ENCODE measurements around the gene PARS2.

PARS2 gene

DNA sequence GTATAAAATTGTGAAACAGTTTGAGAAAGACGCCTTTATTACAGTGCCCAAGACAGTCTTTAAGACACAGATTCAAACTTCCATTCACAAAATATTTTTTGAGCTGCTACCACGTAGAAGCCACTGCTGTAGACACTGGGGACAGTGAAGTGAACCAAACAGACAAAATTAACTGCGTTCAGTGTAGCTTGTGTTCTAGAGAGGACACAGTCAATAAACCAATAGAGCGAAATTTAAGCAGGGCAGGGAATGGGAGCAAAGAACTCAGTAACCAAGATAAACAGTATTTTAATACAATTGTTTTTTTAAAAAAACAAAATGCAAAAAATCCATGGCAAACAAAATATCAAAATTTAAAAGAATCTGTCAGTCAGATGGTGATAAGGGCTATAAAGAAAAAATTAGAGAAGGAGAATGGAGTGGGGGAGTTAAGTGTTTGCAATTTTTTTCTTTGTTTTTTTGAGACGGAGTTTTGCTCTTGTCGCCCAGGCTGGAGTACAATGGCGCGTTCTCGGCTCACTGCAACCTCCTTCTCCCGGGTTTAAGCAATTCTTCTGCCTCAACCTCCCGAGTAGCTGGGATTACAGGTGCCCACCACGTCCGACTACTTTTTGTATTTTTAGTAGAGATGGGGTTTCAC is 719 bp upstream of the PARS2 start:
- DNase-seq = no peak
- no peak overlapping the region for H4K91ac ChIP-seq (ENCODE audit: low read length)
- H3K9ac ChIP-seq (ENCODE audit: low read length) = peak overlapping the region; percentile 86
- H3K18ac ChIP-seq (ENCODE audit: low read depth in 1 of 2, low read length in 2 of 2) = no peak overlapping the region
- no peaks in the 10 kb centered on the region for H3K27me3 ChIP-seq (ENCODE audit: control insufficient read depth in 1 of 2, insufficient read depth in 1 of 2, low read length in 2 of 2)
- no peak overlapping the region for H2AFZ ChIP-seq (ENCODE audit: low read depth, low read length)
- H3K4me3 ChIP-seq (ENCODE audit: insufficient read depth in 1 of 2, low read depth in 1 of 2, low read length in 2 of 2) = peak overlapping the region in 1 of 2 experiments; percentile 71
- no peak overlapping the region for H3K14ac ChIP-seq (ENCODE audit: low read length in 2 of 2)
- no peak overlapping the region for H2BK120ac ChIP-seq (ENCODE audit: low read depth, low read length)
- no peak overlapping the region for H4K8ac ChIP-seq (ENCODE audit: low read length)
- H3K79me1 ChIP-seq (replicated peaks; ENCODE audit: low read length, poor library complexity, severe bottlenecking) = peaks cover 20% of the 10 kb centered on the region
- H3K23ac ChIP-seq (ENCODE audit: low read length in 2 of 2) = no peak overlapping the region
- 77% methylated on average over 12 of the region's 13 CpGs for WGBS
- H2AK5ac ChIP-seq (ENCODE audit: low read length, severe bottlenecking) = no peak overlapping the region
- H3K27ac ChIP-seq (ENCODE audit: low read length, poor library complexity, severe bottlenecking) = no peak overlapping the region
- no peak overlapping the region for H2BK12ac ChIP-seq (ENCODE audit: low read length in 2 of 2)
- H3K36me3 ChIP-seq (ENCODE audit: control insufficient read depth in 1 of 2, insufficient read depth in 2 of 2, low read depth in 1 of 2, low read length in 2 of 2) = no peaks in the 10 kb centered on the region
- H2BK5ac ChIP-seq (ENCODE audit: low read depth, low read length, poor library complexity, severe bottlenecking) = no peak overlapping the region
- no peaks in the 10 kb centered on the region for H3K9me3 ChIP-seq (ENCODE audit: control insufficient read depth, low read length)
- no peak overlapping the region for H3K4ac ChIP-seq (ENCODE audit: low read depth in 1 of 2, low read length in 2 of 2)
- H2BK15ac ChIP-seq (ENCODE audit: low read depth, poor library complexity, severe bottlenecking) = no peak overlapping the region
- H3K4me2 ChIP-seq (ENCODE audit: low read length, poor library complexity, severe bottlenecking) = peak overlapping the region; percentile 55
- peaks cover 17% of the 10 kb centered on the region for H3K4me1 ChIP-seq (ENCODE audit: control insufficient read depth, insufficient read depth, low read depth, low read length)

GRCh38 chr1:54763816-54764132 is 549 bp downstream of the PARS2 start:
- WGBS = 5% methylated on average over 9 of the region's 11 CpGs
- Histone ChIP-seq H3K23ac (ENCODE audit: low read length in 2 of 2) (no peak overlapping the region), H2BK15ac (ENCODE audit: low read depth, poor library complexity, severe bottlenecking) (no peak overlapping the region)

GRCh38 chr1:54758678-54759348 is 5.5 kb downstream of the PARS2 start:
- Histone ChIP-seq H3K4me1 (ENCODE audit: control insufficient read depth, insufficient read depth, low read depth, low read length) (no peaks in the 10 kb centered on the region), H2BK5ac (ENCODE audit: low read depth, low read length, poor library complexity, severe bottlenecking) (no peak overlapping the region), H3K27me3 (ENCODE audit: control insufficient read depth in 1 of 2, insufficient read depth in 1 of 2, low read length in 2 of 2) (no peaks in the 10 kb centered on the region), H3K18ac (ENCODE audit: low read depth in 1 of 2, low read length in 2 of 2) (no peak overlapping the region), H3K4me3 (ENCODE audit: insufficient read depth in 1 of 2, low read depth in 1 of 2, low read length in 2 of 2) (no peak overlapping the region), H2AK5ac (ENCODE audit: low read length, severe bottlenecking) (no peak overlapping the region), H4K8ac (ENCODE audit: low read length) (no peak overlapping the region), H2BK120ac (ENCODE audit: low read depth, low read length) (no peak overlapping the region), H2BK12ac (ENCODE audit: low read length in 2 of 2) (no peak overlapping the region), H2AFZ (ENCODE audit: low read depth, low read length) (no peak overlapping the region), H3K9me3 (ENCODE audit: control insufficient read depth, low read length) (no peaks in the 10 kb centered on the region), H3K36me3 (ENCODE audit: control insufficient read depth in 1 of 2, insufficient read depth in 2 of 2, low read depth in 1 of 2, low read length in 2 of 2) (peaks cover 22 to 28% of the 10 kb centered on the region in 2 experiments), H3K4ac (ENCODE audit: low read depth in 1 of 2, low read length in 2 of 2) (no peak overlapping the region), H4K91ac (ENCODE audit: low read length) (no peak overlapping the region), H3K27ac (ENCODE audit: low read length, poor library complexity, severe bottlenecking) (no peak overlapping the region), H3K23ac (ENCODE audit: low read length in 2 of 2) (no peak overlapping the region), H2BK15ac (ENCODE audit: low read depth, poor library complexity, severe bottlenecking) (no peak overlapping the region), H3K4me2 (ENCODE audit: low read length, poor library complexity, severe bottlenecking) (no peak overlapping the region), H3K14ac (ENCODE audit: low read length in 2 of 2) (no peak overlapping the region), H3K79me1 (replicated peaks; ENCODE audit: low read length, poor library complexity, severe bottlenecking) (peaks cover 23% of the 10 kb centered on the region), H3K9ac (ENCODE audit: low read length) (no peak overlapping the region)
- WGBS = 98% methylated on average over 20 of the region's 20 CpGs
- no peak for DNase-seq

More at GRCh38 chr1:54763816-54764132, 549 bp downstream of the PARS2 start:
- Histone ChIP-seq H3K4me2 (ENCODE audit: low read length, poor library complexity, severe bottlenecking) (peak overlapping the region; percentile 81), H3K79me1 (replicated peaks; ENCODE audit: low read length, poor library complexity, severe bottlenecking) (peaks cover 23% of the 10 kb centered on the region), H2BK12ac (ENCODE audit: low read length in 2 of 2) (no peak overlapping the region), H3K18ac (ENCODE audit: low read depth in 1 of 2, low read length in 2 of 2) (peak overlapping the region; percentile 29 to 65), H3K9ac (ENCODE audit: low read length) (peak overlapping the region; percentile 97), H3K27me3 (ENCODE audit: control insufficient read depth in 1 of 2, insufficient read depth in 1 of 2, low read length in 2 of 2) (no peaks in the 10 kb centered on the region), H3K27ac (ENCODE audit: low read length, poor library complexity, severe bottlenecking) (peak overlapping the region; percentile 44), H2AK5ac (ENCODE audit: low read length, severe bottlenecking) (peak overlapping the region; percentile 42), H3K36me3 (ENCODE audit: control insufficient read depth in 1 of 2, insufficient read depth in 2 of 2, low read depth in 1 of 2, low read length in 2 of 2) (peaks cover under 1 to 2% of the 10 kb centered on the region in 2 experiments), H2BK5ac (ENCODE audit: low read depth, low read length, poor library complexity, severe bottlenecking) (no peak overlapping the region), H4K8ac (ENCODE audit: low read length) (peak overlapping the region; percentile 78), H3K14ac (ENCODE audit: low read length in 2 of 2) (peak overlapping the region in 1 of 2 experiments; percentile 9), H3K9me3 (ENCODE audit: control insufficient read depth, low read length) (no peaks in the 10 kb centered on the region), H4K91ac (ENCODE audit: low read length) (no peak overlapping the region), H3K4ac (ENCODE audit: low read depth in 1 of 2, low read length in 2 of 2) (peak overlapping the region in 1 of 2 experiments; percentile 29), H3K4me3 (ENCODE audit: insufficient read depth in 1 of 2, low read depth in 1 of 2, low read length in 2 of 2) (peak overlapping the region; percentile 91 to 93), H2AFZ (ENCODE audit: low read depth, low read length) (peak overlapping the region; percentile 33), H2BK120ac (ENCODE audit: low read depth, low read length) (peak overlapping the region; percentile 36), H3K4me1 (ENCODE audit: control insufficient read depth, insufficient read depth, low read depth, low read length) (peaks cover 17% of the 10 kb centered on the region)
- DNase-seq = no peak

DNA sequence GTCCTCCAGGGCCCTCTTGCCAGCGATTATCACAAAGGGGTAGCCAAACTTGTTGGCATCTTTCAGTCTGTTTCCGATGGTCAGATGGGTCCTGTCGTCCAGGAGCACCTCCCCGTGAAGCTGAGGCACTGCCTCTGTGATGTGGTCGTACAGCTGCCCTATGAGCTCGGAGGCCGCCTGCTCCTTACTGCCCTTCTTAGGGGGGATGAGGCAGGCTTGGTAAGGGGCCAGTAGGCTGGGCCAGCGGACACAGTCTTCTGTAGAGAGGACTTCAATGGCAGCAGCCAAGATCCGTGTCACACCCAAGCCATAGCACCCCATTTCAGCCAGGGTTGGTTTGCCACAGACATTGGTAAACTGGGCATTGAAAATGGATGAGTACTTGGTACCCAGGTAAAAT is 6.5 kb downstream of the PARS2 start:
- no peak overlapping the region for H3K23ac ChIP-seq (ENCODE audit: low read length in 2 of 2)
- no peak overlapping the region for H3K9ac ChIP-seq (ENCODE audit: low read length)
- peaks cover 21% of the 10 kb centered on the region for H3K79me1 ChIP-seq (replicated peaks; ENCODE audit: low read length, poor library complexity, severe bottlenecking)
- H2AFZ ChIP-seq (ENCODE audit: low read depth, low read length) = no peak overlapping the region
- H2AK5ac ChIP-seq (ENCODE audit: low read length, severe bottlenecking) = no peak overlapping the region
- no peak overlapping the region for H2BK12ac ChIP-seq (ENCODE audit: low read length in 2 of 2)
- no peak overlapping the region for H3K18ac ChIP-seq (ENCODE audit: low read depth in 1 of 2, low read length in 2 of 2)
- H3K36me3 ChIP-seq (ENCODE audit: control insufficient read depth in 1 of 2, insufficient read depth in 2 of 2, low read depth in 1 of 2, low read length in 2 of 2) = peaks cover 22 to 28% of the 10 kb centered on the region in 2 experiments
- H4K8ac ChIP-seq (ENCODE audit: low read length) = no peak overlapping the region
- H2BK5ac ChIP-seq (ENCODE audit: low read depth, low read length, poor library complexity, severe bottlenecking) = no peak overlapping the region
- no peaks in the 10 kb centered on the region for H3K9me3 ChIP-seq (ENCODE audit: control insufficient read depth, low read length)
- no peak overlapping the region for H3K14ac ChIP-seq (ENCODE audit: low read length in 2 of 2)
- H3K4ac ChIP-seq (ENCODE audit: low read depth in 1 of 2, low read length in 2 of 2) = no peak overlapping the region
- no peak overlapping the region for H3K4me3 ChIP-seq (ENCODE audit: insufficient read depth in 1 of 2, low read depth in 1 of 2, low read length in 2 of 2)
- WGBS = 95% methylated on average over 9 of the region's 9 CpGs
- H3K4me1 ChIP-seq (ENCODE audit: control insufficient read depth, insufficient read depth, low read depth, low read length) = no peaks in the 10 kb centered on the region
- no peak overlapping the region for H3K4me2 ChIP-seq (ENCODE audit: low read length, poor library complexity, severe bottlenecking)
- DNase-seq = no peak
- no peaks in the 10 kb centered on the region for H3K27me3 ChIP-seq (ENCODE audit: control insufficient read depth in 1 of 2, insufficient read depth in 1 of 2, low read length in 2 of 2)
- no peak overlapping the region for H2BK15ac ChIP-seq (ENCODE audit: low read depth, poor library complexity, severe bottlenecking)
- no peak overlapping the region for H3K27ac ChIP-seq (ENCODE audit: low read length, poor library complexity, severe bottlenecking)
- no peak overlapping the region for H2BK120ac ChIP-seq (ENCODE audit: low read depth, low read length)
- H4K91ac ChIP-seq (ENCODE audit: low read length) = no peak overlapping the region

Data from mesenchymal stem cell (in vitro differentiated cells and primary cell).